ENCODE measurements around the gene PINK1. TPM values are rescaled to one million over a fixed set of nuclear protein-coding genes. Genes with fewer than 3 reads are reported as not detected.

The PINK1 gene
- total RNA-seq, 1 donor from 2014 or later, result 127 TPM

DNA sequence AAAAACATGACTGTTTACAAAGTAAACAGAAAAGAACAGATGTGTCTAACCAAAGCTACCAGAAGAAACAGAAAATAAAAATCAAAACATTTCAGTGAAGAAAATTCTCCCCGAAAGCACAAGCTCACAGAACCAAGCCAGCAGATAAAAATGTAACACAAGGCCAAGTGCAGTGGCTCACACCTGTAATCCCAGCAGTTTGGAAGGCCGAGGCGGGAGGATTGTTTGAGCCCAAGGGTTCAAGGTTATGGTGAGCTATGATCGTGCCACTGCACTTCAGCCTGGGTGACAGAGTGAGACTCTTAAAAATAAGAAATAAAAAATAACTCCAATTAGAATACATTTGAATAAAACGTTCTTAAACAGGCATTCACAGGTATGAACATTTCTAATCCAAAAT is 47.0 kb downstream of the PINK1 start:
- DNase-seq (ENCODE audit: low read depth), result no peak

DNA sequence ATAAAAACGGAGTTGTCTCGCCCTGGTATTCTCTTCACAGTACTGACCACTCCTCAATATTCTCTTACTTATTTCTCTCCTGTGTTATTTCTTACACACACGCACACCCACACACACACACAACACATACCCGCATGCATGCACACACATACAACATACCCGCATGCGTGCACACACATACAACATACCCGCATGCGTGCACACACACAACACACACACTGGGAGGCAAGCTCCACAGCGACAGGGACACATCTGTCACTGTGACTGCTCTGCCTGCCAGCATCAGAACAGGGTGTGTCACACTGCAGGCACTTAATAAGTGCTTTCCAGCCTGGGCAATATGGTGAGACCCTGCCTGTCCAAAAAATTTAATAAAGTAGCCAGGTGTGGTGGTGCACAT is 48.7 kb downstream of the PINK1 start:
- no peak for DNase-seq (ENCODE audit: low read depth)

DNA sequence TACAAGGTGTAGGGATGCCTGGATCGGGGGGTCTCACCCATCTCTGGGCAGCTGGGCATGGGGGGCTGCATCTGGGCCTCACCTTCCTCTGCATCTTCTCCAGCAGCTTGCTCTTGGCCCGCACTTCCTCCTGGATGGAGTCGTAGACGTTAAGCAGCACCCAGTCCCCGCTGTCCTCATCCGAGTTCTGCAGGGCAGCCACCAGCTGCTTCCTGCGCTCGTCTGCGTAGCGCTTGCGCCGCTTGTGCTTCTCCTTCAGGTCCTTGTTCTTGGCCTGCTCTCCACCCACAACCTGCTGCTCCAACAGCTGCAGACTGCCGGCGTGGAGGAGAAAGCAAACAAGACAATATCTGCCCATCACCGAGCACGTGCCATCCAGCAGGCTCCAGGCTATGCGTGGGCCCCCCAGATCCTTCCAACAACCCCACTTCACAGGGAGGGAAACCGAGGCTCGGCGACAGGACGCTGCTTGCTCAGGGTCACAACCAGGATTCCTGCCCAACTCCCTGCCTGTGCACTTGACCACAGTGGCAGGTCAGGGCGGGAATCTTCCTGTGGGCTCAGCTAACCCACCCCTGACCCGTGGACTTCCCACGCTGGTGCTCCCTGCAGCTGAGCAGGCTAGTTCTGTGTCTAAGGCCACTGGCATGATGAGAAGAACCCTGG is 49.4 kb downstream of the PINK1 start:
- no peak for DNase-seq (ENCODE audit: low read depth)

DNA sequence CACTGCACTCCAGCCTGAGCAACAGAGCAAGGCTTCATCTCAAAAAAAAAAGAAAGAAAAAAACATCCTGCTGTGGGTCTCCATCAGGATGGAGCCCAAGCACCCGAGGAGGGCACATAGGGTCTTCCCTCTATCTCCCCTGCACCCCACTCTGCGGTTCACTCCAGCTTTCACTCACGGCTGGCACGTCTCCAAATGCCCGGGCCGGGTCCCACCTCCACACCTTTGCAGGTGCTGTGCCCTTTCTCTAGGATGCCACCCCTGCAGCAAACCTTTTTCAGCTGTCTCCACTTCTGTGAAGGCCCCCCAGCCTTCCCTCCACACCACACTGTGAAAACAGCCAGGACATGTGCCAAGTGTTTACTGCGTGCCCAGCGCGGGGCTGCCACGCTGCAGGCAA is 50.4 kb downstream of the PINK1 start:
- DNase-seq (ENCODE audit: low read depth), result no peak

DNA sequence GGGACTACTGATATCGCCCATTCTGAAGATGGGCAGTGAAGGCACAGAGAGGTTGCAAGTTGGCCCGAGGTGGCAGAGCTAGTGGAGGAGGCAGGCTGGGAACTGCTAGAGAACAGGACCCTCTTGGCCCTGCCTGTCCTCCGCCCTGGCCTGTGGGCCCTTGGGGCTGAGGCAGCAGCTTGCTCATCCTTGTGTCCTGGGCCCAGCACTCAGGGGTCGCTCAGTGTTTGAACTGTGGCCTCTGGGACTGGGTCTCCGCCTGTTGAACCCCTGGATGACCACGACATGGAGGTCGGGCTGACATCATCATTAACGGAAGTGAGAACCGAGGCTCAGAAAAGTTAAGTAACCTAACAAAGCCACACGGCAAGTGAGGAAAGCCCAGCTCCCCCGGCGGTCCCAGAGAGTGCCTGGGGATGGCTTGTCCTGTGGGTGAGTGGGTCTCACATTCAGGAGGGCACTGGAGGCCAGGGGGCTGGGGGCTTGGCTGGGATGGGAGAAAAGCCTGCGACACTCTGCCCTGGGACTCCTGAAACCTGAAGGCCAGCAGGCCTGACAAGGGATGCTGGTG is 50.9 kb downstream of the PINK1 start:
- no peak for DNase-seq (ENCODE audit: low read depth)

DNA sequence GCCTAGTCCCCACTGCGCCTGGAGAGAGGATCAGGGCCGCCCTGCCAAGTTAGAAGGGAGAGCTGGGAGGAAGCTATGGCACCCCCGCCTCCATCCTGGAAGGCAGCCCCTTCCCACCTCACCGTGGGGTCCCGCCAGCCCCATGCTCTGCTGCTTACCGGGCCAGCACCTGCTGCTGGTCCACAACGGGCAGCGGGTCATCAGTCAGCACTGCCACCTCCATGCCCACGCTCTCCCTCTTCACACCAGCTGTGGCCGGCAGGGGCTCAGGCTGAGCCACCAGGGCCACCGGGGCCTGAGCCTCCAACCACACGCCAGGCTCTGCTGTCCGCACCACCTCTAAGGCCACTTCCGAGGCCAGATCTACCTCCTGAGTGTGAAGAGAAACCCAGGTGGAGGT is 51.4 kb downstream of the PINK1 start:
- DNase-seq (ENCODE audit: low read depth), result no peak

DNA sequence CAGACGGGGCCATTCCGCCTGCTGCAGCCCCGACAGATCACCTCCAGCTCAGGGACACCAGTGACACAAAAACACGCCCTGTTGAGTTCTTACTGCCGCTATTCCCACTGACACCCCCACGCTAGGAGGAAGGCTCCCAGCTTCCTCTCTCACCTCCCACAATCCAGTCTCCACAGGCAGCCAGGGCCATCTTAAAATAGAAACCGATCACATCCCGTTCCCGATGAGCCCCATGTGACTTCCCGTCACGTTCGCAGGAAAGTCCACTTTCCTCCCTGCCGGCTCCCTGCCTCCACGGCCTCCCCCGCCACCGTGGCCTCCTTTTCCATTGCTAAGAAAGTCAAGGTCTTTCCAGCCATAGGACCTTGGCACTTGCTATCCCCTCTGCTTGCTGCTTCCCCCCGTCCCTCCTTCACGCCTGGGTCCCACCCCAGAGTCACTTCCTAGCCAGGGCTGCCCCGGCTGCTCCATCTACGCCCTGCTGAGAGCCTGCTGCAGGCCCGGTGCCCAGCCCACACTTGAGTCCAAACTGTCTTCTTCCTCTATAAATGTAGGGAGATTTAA is 51.9 kb downstream of the PINK1 start:
- DNase-seq (ENCODE audit: low read depth), result no peak

DNA sequence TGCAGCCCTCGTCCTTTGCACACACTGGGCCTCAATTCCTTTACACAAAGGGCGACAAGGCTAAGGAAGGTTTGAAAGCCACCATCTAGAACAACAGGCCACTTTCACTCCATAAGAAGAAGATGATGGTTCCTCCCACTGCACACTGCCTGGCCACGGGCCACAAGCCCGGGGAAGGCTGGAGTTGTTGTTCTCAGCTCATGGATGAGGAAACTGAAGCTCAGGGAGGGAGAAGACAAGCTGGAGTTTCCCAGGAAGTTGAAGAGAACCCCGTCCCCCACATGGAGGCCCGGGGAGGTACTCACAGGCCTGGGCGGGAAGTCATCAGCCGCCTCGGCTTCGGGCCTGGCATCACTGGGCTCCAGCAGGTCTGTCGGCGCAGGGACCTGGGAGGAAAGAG is 52.5 kb downstream of the PINK1 start:
- no peak for DNase-seq (ENCODE audit: low read depth)

DNA sequence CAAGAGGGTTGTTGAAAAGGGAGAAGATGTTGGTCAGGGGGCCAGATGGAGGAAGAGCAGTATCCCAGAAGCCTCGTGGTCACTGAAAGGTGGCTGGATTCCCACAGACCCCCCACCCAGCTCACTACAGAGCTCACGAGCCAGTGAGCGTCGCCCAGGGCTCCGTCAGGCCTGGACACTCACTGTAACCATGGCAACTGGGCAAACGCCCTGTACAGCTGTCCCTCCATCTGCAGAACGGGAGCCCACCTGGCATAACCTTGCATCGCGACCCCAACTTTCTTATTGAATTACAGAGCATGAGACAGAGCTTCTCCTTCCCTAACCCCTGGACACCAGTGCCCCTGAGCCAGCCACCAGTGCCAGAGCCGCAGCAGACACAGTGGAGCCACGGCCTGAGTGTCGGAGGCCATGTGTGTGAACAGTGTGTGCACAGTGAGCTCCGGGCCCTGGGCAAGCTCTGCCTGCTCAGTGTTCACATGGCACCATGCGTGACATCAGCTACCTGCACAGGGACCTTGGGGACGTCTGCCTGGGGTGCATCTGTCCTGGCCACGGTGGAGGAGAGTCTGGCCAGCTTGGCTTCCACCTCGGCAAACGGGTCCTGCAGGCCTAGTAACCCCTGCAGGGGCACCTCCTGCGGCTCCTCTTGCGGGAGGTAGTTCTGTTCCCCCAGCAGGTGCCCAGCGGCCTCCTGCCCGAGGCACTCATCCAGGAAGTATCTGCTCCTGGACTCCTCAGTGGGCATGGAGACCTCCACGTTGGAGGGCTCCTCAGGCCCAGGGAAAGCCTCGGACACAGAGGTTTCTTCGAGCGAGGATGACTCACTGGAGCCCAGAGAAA is 53.8 kb downstream of the PINK1 start:
- DNase-seq (ENCODE audit: low read depth), result no peak

DNA sequence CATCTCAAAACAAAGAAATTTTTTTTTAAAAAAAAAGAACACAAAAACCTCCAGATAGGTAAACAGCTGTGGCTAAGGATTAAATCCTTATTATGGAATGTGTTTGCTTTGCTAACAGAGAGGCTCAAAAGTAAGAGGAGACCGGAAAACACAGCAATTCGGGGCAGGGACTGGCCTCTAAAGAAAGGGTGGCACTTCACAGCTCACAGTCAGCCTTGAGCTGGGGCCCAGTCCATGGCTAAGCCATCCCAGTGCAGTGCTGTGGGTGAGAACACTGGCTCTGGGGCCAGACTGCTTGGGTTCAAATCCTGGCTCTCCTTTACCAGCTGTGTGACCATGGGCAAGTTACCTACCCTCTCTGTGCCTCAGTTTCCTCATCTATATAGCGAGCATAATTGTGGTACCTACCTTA is 56.4 kb downstream of the PINK1 start:
- no peak for DNase-seq (ENCODE audit: low read depth)

DNA sequence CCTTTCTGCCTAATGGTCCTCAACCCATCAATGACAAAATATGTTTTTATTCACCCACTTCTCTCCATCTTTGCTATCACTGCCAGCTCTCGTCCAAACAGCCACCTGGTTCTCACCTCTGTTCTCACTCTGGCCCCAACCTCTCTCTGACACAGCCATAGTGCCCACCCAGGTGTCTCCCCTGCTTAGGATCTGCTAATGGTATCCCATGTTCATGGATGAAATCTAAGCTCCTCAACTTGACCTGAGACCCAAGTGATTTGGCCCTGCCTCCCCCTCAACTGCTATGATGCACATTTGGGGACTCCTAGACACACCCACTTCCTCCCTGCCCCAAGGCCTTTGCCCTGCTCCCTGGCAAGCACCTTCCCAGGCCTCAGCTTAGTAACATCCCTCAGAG is 58.6 kb downstream of the PINK1 start:
- no peak for DNase-seq (ENCODE audit: low read depth)

DNA sequence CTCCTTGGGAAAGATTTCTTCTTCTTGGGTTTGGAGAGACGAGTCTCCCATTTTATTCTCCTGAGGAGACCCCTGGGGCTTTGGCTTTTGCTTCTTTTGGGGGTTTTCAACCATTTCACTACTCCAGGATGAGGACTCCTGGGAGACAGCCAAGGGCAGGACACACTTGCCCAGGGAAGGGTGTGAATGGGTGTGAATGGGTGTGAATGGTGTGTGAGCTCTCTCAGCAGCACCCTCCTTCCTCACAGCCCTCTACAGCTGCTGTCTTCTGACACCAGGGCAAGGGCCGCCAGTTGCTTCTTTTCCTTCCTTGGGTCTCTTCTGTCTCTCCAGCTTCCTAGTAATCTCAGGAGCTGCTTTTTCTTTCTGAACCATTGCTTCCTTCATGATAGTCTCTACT is 60.4 kb downstream of the PINK1 start:
- DNase-seq (ENCODE audit: low read depth), result peak; percentile 12

DNA sequence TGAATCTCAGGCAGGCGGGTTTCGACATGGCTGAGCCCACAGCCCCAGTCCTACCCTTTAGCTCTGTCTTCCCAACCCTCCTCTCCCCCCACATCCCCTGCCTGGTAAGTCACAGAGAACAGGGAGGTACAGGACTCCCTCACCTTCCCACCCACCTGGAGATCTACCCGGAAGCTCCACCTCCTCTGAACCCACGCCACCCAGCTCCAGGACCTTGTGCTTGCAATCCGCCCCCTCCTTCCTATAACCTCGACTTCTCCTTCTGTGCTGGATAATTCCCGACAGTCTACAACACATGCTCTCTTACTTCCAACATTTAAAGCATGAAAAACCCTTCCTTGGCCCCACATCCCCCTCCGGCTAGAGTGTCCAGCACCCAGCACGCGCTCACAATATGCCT is 62.3 kb downstream of the PINK1 start:
- no peak for DNase-seq (ENCODE audit: low read depth)

DNA sequence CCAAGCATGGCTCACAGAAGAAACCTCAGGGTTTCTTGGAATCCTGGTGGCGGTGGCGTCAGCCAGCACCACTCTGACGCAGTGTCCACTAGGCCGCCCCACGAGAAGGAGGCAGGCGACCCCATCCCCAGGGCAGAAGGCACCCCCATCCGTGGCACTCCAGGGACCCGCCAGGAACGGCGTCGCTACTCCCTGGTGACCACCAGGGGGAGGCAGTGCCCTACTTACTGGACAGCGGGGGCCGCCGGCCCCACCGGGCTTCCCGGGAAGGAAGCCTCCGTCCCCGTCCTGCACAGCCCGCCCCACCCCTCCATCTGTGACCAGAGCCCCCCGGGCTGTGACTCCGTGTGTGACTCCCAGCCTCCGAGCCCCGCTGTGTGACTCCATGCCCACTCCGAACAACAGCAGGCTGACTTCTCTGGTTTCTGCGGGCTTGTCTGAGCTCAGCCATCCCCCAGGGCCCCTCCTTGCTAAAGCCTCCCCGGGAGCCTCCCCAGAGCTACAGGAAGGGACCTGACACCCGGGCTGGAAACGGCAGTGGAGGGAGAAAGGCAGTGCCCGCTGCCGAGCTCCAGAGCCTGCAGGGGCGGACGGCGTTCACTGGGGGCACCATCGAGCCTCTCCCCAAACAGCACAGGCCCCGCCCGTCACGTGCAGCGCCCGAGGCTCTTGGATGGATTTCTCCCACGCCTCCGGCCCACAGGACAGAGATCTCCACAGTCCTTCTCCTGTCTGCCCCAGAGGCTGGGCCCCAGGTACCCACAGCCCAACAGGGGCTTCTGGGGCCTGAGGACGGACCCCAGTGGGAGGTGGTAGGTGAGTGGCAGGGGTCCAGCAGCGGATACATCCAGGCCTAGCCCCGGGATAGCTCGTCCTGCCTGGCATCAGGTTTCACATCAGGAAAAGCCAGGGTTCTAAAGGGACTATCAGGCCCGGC is 63.4 kb downstream of the PINK1 start:
- peak; percentile 94 for DNase-seq (ENCODE audit: low read depth)

DNA sequence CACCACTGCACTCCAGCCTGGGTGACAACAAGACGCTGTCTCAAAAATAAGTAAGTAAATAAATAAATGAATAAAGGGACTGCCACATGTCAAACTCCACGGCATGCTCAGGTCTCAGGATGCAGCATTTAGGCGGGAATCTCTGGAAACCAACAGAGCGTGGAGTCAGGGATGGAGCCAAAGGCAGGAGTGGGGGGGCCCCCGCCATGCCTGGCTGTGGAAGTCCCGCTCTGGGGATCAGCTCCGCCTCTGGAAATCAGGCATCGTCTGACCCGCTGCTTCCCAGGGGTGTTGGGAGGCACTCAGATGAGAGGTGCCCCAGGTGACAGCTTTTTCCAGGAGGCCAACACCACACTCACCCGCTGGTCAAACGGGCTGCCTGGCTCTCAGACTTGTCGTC is 64.3 kb downstream of the PINK1 start:
- no peak for DNase-seq (ENCODE audit: low read depth)

DNA sequence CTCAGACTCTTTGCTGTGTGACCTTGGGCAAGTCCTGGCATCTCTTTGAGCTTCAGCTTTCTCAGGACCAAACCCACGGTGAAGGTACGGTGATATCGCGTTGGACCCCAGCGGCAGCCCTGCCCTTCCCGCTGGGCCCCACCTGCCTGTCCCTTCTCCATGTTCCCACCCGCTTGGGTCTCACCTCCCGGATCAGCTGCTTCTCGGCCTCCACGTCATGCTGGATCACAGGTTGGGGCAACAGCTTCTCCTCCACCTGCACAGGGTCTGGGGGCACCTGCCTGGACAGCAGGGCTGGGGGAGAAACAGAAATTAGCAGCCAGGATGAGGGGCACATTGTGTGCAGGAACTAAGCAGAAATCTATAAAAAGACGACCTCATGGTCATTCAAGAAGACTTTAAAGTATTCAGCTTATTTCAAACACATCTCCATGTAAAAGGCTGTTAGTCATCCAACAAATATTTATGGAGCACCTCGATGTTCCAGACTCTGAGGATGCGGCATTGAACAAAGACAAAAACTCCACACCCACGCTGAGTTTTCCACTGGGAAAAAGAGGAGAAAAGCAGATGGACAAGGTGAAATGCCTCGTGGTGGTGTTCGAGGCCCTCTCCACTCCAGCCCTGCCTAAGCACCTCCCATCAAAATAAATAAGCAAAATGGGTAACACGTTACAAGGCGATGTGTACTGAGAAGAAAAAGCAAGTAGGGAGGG is 65.1 kb downstream of the PINK1 start:
- DNase-seq (ENCODE audit: low read depth), result peak; percentile 34

DNA sequence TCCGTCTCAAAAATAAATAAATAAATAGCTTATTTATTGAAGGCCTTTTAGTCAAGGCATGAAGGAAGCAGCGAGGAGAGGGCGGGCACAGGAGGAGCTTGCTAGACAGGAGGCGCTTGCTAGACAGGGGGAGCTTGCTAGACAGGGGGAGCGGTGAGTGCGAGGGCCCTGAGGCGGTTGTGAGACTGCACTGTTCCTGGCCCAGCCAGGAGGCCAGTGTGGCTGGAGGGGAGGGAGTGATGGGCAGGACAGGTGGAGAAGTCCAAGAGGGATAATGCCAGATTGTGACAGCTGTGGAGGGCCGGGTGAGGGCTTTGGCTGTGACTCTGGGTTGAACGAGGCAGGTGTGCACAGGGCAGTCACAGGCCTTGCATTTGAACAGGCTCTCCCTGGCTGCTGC is 66.3 kb downstream of the PINK1 start:
- DNase-seq (ENCODE audit: low read depth), result peak; percentile 91

DNA sequence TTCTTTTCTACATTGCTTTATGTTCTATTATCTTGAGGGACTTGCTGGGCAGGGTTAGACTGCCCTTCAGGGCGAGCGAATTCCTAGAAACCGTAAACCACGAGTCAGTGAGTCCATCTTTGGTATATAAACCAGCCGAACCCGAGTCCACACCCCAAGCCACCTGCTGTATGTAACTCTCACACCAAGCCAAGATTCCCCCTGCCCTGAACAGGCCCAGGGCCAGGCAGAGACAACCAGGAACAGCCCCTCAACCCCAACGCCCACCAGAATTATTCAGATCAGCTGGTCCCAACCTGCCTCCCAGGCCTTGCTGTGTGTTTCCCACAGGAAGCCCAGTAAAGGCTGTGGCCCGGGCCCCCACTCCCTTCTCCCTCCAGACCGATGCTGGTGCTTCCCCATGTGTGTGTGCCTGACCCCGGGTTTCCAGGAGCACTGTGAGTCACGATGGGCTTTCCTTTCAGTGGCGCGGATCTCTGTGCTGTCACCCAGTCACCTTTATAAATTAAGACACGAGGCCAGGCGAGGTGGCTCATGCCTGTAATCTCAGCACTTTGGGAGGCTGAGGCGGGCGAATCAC is 67.5 kb downstream of the PINK1 start:
- peak; percentile 68 for DNase-seq (ENCODE audit: low read depth)

Data from myocyte (in vitro differentiated cells).